Measurements from ENCODE around the gene CBLL1.
A peak's percentile ranks its signal among the peaks of the same experiment; 100 is the strongest.

The CBLL1 gene

DNA sequence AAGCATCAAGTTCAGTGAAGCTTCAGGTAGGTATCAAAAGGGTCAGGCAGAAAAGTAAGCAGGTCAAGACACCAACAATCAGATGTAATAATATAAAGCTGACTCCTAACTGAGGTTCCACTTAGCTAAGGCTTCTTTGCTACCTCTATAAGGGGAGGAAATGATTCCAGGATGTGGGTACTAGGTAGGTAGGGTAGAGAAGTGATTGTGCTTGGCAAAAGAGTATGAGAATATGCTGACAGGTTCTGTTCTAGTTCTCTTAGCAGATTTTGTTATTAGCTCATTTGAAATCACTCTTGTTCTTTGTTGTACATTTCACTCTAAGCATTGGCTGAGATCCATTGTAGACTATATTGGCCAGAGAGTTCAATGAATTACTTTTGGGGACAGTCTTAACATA is 40.7 kb upstream of the CBLL1 start:
- no peak for DNase-seq (ENCODE audit: low read depth, low spot score)
- in situ Hi-C loops (cut with HindIII; ENCODE audit: low sequenced_read_pairs) = no loop called here
- H3K4me3 ChIP-seq (ENCODE audit: low read depth, low read length) = no peak overlapping the region
- TF ChIP-seq, protein P1, sequence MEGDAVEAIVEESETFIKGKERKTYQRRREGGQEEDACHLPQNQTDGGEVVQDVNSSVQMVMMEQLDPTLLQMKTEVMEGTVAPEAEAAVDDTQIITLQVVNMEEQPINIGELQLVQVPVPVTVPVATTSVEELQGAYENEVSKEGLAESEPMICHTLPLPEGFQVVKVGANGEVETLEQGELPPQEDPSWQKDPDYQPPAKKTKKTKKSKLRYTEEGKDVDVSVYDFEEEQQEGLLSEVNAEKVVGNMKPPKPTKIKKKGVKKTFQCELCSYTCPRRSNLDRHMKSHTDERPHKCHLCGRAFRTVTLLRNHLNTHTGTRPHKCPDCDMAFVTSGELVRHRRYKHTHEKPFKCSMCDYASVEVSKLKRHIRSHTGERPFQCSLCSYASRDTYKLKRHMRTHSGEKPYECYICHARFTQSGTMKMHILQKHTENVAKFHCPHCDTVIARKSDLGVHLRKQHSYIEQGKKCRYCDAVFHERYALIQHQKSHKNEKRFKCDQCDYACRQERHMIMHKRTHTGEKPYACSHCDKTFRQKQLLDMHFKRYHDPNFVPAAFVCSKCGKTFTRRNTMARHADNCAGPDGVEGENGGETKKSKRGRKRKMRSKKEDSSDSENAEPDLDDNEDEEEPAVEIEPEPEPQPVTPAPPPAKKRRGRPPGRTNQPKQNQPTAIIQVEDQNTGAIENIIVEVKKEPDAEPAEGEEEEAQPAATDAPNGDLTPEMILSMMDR (IDR thresholded peaks at IDR 0.05; ENCODE audit: low read depth, low read length) = no peak

DNA sequence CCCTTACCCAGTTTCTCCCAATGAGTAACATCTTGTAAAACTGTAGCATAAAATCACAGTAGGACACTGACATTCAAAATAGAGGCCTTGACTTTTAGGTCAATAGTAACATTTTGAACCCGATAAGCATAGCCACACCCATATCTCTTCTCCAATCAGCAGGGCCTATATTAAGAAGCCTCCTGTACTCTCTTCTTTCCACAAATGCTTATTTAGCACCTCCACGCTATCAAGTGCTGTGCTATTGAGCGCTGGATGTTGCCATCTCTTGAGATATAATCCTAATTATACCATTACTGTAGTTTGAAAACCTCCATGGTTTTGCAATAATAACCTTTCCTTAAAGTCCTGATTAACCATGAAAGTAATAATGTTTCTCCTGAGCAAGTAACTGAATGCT is 40.1 kb upstream of the CBLL1 start:
- DNase-seq (ENCODE audit: low read depth, low spot score) = no peak
- in situ Hi-C loops (cut with HindIII; ENCODE audit: low sequenced_read_pairs) = no loop called here
- TF ChIP-seq, protein P1 (IDR thresholded peaks at IDR 0.05; ENCODE audit: low read depth, low read length) = no peak
- no peak overlapping the region for H3K4me3 ChIP-seq (ENCODE audit: low read depth, low read length)

DNA sequence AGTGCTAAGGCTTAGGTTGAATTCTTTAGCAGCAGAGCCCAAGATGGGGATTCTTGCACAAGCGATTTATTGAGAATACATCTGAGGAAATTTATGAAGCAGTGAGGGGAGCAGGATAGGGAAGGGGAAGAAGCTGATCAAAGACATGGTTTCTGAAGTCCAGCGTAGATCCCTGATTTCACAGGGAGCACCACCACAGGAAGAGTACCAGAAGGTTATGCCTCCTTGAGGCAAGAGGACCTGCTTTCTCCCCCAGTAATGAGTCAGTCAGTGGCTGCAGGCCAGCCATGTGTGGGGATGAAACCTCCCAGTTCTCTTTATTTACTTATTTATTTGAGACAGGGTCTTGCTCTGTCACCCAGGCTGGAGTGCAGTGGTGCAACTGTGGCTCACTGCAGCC is 35.0 kb upstream of the CBLL1 start:
- H3K4me3 ChIP-seq (ENCODE audit: low read depth, low read length) = no peak overlapping the region
- TF ChIP-seq, protein P1 (IDR thresholded peaks at IDR 0.05; ENCODE audit: low read depth, low read length) = no peak
- no peak for DNase-seq (ENCODE audit: low read depth, low spot score)
- in situ Hi-C loops (cut with HindIII; ENCODE audit: low sequenced_read_pairs) = no loop called here

DNA sequence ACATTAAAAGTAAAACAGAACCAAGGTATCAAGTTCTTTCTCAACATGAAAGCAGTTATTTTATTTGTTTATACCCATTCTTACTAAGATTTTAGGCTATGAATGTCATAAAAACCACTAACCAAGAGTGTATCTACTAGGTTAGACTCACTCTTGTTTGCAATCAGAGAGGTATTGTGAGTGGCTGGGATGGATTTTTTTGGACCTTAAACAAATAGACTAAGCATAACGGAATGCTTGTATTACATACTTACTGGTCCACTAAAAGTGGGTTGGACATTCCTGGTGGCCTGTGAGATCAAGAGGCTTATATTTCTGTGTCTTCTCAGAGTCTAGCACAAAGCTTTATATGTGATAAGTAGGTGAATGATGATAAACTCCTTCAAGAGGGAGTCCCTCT is 32.6 kb upstream of the CBLL1 start:
- peak; percentile 37 for DNase-seq (ENCODE audit: low read depth, low spot score)
- H3K4me3 ChIP-seq (ENCODE audit: low read depth, low read length) = no peak overlapping the region
- TF ChIP-seq, protein P1 (IDR thresholded peaks at IDR 0.05; ENCODE audit: low read depth, low read length) = no peak
- in situ Hi-C loops (cut with HindIII; ENCODE audit: low sequenced_read_pairs) = no loop called here

DNA sequence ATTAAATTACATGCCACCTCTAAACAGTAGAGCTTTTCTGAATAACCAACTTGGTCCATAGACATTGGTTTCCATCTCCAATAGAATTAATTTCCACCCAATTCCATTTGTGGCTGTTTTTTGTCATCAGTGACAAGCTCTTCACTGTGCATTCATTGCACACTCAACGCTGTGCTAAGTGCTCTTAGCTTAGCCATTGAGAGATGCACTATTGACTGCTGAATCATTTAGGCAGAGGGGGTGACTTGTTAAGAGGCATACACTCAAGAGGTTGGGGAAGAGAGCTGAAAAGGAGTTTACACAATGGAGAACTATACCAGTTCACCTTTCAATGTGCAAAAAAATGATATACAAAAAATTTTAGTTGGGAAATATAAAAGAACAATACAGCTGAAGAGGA is 31.9 kb upstream of the CBLL1 start:
- TF ChIP-seq, protein P1 (IDR thresholded peaks at IDR 0.05; ENCODE audit: low read depth, low read length) = no peak
- DNase-seq (ENCODE audit: low read depth, low spot score) = no peak
- in situ Hi-C loops (cut with HindIII; ENCODE audit: low sequenced_read_pairs) = no loop called here
- no peak overlapping the region for H3K4me3 ChIP-seq (ENCODE audit: low read depth, low read length)

DNA sequence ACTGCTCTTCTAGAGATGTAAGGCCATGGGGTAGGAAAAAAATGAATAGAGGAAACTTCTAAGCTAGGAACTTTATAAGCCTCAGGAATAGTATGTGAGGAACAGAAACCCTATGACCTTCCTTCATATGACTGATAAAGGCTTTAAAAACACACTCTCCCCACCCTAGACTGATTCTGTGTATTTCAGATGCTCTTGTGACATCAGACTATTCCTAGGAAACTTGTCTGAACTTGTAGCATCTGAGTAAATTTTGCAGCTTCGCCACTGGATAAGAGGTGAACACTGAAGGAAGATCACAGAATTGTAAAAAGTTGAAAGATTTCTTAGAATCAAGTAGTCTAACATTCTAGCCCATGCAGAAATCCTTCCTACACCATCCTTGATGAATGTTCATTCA is 31.0 kb upstream of the CBLL1 start:
- no peak overlapping the region for H3K4me3 ChIP-seq (ENCODE audit: low read depth, low read length)
- TF ChIP-seq, protein P1 (IDR thresholded peaks at IDR 0.05; ENCODE audit: low read depth, low read length) = no peak
- in situ Hi-C loops (cut with HindIII; ENCODE audit: low sequenced_read_pairs) = no loop called here
- no peak for DNase-seq (ENCODE audit: low read depth, low spot score)

DNA sequence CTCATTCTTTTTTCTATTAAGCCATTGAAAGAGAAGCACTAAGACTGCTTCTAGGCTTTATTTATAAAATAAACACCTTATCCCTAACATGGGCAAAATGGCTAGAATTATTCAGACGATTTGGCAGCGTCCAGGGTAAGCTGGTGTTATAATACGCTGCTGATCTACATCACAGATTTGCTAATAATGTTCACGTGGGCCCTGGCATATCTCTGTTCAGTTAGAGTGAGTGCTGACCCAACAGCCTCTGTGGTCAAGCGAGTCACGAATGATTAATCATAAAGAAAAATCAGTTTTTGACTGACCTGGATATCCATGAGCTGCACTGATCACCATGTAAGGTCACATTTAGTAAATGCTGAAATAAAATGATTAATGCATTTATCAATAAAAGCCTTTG is 28.4 kb upstream of the CBLL1 start:
- no peak for DNase-seq (ENCODE audit: low read depth, low spot score)
- TF ChIP-seq, protein P1 (IDR thresholded peaks at IDR 0.05; ENCODE audit: low read depth, low read length) = no peak
- in situ Hi-C loops (cut with HindIII; ENCODE audit: low sequenced_read_pairs) = no loop called here
- H3K4me3 ChIP-seq (ENCODE audit: low read depth, low read length) = no peak overlapping the region
